PFSK-1 (cell line): ENCODE measurements around the gene PLD5.

Source experiments
- REST ChIP-seq, 2 experiments: IDR thresholded peaks; 2 replicates each; pipeline versions ENCODE4 v1.6.1 to v1.8.0; 2011 to 2012; ENCODE audit warnings: low read depth in 2 of 2, low read length in 2 of 2, control low read depth in 1 of 2, inconsistent platforms in 1 of 2, mild to moderate bottlenecking in 1 of 2, moderate library complexity in 1 of 2; ENCODE audit not compliant: insufficient read depth in 1 of 2
- SIN3A ChIP-seq: IDR thresholded peaks from 2 replicates; pipeline ENCODE4 v1.6.1; 2012; ENCODE audit warnings: mild to moderate bottlenecking, low read length, moderate library complexity, borderline replicate concordance; ENCODE audit not compliant: insufficient read depth

- TF ChIP-seq SIN3A (no peak), REST (IDR thresholded peaks at IDR 0.05; ENCODE audit: insufficient read depth in 1 of 2, low read depth in 2 of 2, low read length in 2 of 2) (no peak)
Observed at GRCh38 chr1:242219298-242219901, 305.1 kb downstream of the PLD5 start.
